H1 (cell line): ENCODE measurements around the gene COMT. TPM values are rescaled to one million over a fixed set of nuclear protein-coding genes. Genes with fewer than 3 reads are reported as not detected.

Experiments used
- CTCF ChIA-PET: fragments of 300-600 bp; sonication (Branson Sonifier 250); formaldehyde crosslinking; loops from one replicate; lab custom pipeline; 2021; ENCODE audit not compliant: partially characterized antibody; lab: Charles Lee
- POLR2A ChIA-PET: fragments of 300-600 bp; sonication (Branson Sonifier 250); formaldehyde crosslinking; loops from one replicate; lab custom pipeline; 2021; ENCODE audit warnings: inconsistent platforms; ENCODE audit not compliant: partially characterized antibody; lab: Charles Lee
- DNase-seq, 2 experiments: peaks; one replicate each; pipeline versions ENCODE4 v3.0.0 to v3.0.0-alpha.2; 2010 to 2022; ENCODE audit warnings: low spot score in 2 of 2, low read depth in 1 of 2, mixed read lengths in 1 of 2
- FAIRE-seq: peaks from 2 replicates; lab custom pipeline; 2011; peaks lifted over from hg19 to GRCh38; lab: Jason Lieb, UNC
- H2AFZ ChIP-seq: 2 replicates; pipeline ENCODE4 v1.8.1; 2012; ENCODE audit warnings: low read length, inconsistent platforms
- H2AK5ac ChIP-seq: 2 replicates; pipeline ENCODE4 v1.6.1; 2013; ENCODE audit warnings: low read depth, low read length
- H2BK120ac ChIP-seq: replicated peaks from 2 replicates; pipeline ENCODE3; 2013; ENCODE audit warnings: low read depth, low read length, inconsistent platforms
- H2BK12ac ChIP-seq: 2 replicates; pipeline ENCODE4 v1.6.1; 2013; ENCODE audit warnings: low read depth, low read length
- H2BK15ac ChIP-seq: 2 replicates; pipeline ENCODE4 v1.6.1; 2013; ENCODE audit warnings: low read length
- H2BK20ac ChIP-seq: 2 replicates; pipeline ENCODE4 v1.6.1; 2013; ENCODE audit warnings: low read length
- H2BK5ac ChIP-seq: 2 replicates; pipeline ENCODE4 v1.6.1; 2013; ENCODE audit warnings: low read depth, low read length
- H3K14ac ChIP-seq: 2 replicates; pipeline ENCODE4 v1.6.1; 2013; ENCODE audit warnings: inconsistent platforms; ENCODE audit not compliant: insufficient read length
- H3K18ac ChIP-seq: 2 replicates; pipeline ENCODE4 v1.6.1; 2013; ENCODE audit warnings: low read length; ENCODE audit errors: extremely low read depth
- H3K23ac ChIP-seq: 2 replicates; pipeline ENCODE4 v1.6.1; 2013; ENCODE audit warnings: inconsistent platforms; ENCODE audit not compliant: insufficient read length
- H3K23me2 ChIP-seq: 2 replicates; pipeline ENCODE4 v1.6.1; 2013; ENCODE audit warnings: low read depth, low read length
- H3K27ac ChIP-seq: 2 replicates; pipeline ENCODE4 v1.6.1; 2011; ENCODE audit warnings: low read depth, low read length, inconsistent platforms
- H3K27me3 ChIP-seq, 4 experiments: replicated peaks in 1 of 4; 1 replicate in 1 of 4; 2 replicates in 3 of 4; pipeline versions ENCODE4 v1.6.1 to v1.8.1; 2011 to 2013; ENCODE audit warnings: low read length in 3 of 4, mild to moderate bottlenecking in 3 of 4, inconsistent platforms in 2 of 4, mixed read lengths in 2 of 4, moderate library complexity in 1 of 4; ENCODE audit not compliant: control insufficient read depth in 3 of 4, insufficient read depth in 3 of 4; ENCODE audit errors: extremely low read depth in 1 of 4
- H3K36me3 ChIP-seq, 4 experiments: 2 replicates each; pipeline versions ENCODE4 v1.6.1 to v1.8.1; 2011 to 2013; ENCODE audit warnings: mild to moderate bottlenecking in 4 of 4, low read length in 3 of 4, moderate library complexity in 2 of 4, control low read depth in 1 of 4, inconsistent platforms in 1 of 4; ENCODE audit not compliant: insufficient read depth in 4 of 4, control insufficient read depth in 2 of 4
- H3K4ac ChIP-seq: replicated peaks from 2 replicates; pipeline ENCODE3; 2013; ENCODE audit warnings: low read length, low read depth, mixed read lengths, inconsistent platforms; ENCODE audit not compliant: insufficient read length
- H3K4me1 ChIP-seq, 4 experiments: replicated peaks in 1 of 4; 1 replicate in 1 of 4; 2 replicates in 3 of 4; pipeline versions ENCODE4 v1.6.1 to v1.8.1; 2011 to 2013; ENCODE audit warnings: low read length in 3 of 4, inconsistent platforms in 2 of 4, mixed read lengths in 1 of 4; ENCODE audit not compliant: insufficient read depth in 4 of 4, control insufficient read depth in 3 of 4
- H3K4me2 ChIP-seq, 2 experiments: 2 replicates each; pipeline versions ENCODE4 v1.6.1 to v1.8.1; 2011 to 2013; ENCODE audit warnings: low read depth in 2 of 2, low read length in 2 of 2, control low read depth in 1 of 2, inconsistent platforms in 1 of 2, mild to moderate bottlenecking in 1 of 2; ENCODE audit not compliant: insufficient read depth in 1 of 2
- H3K4me3 ChIP-seq, 4 experiments: fragments of 200-600, 300-600 bp in 1 of 4; sonication (generic), shearing (Covaris generic), sonication (Bioruptor Twin) in 1 of 4; 2 replicates each; pipeline versions ENCODE4 v1.5.1 to v1.8.1; 2011 to 2016; ENCODE audit warnings: low read length in 4 of 4, low read depth in 3 of 4, control low read depth in 2 of 4, inconsistent platforms in 2 of 4, mild to moderate bottlenecking in 2 of 4, mixed read lengths in 1 of 4, moderate library complexity in 1 of 4; ENCODE audit not compliant: insufficient read depth in 2 of 4; ENCODE audit errors: extremely low read depth in 1 of 4
- H3K56ac ChIP-seq: replicated peaks from 2 replicates; pipeline ENCODE3; 2013; ENCODE audit warnings: low read depth, mild to moderate bottlenecking, mixed read lengths, low read length, inconsistent platforms; ENCODE audit not compliant: insufficient read length
- H3K79me1 ChIP-seq: 2 replicates; pipeline ENCODE4 v1.6.1; 2013; ENCODE audit warnings: low read depth, low read length, control low read depth
- H3K79me2 ChIP-seq, 2 experiments: 2 replicates each; pipeline versions ENCODE4 v1.6.1 to v1.8.1; 2012 to 2013; ENCODE audit warnings: low read length in 2 of 2, mild to moderate bottlenecking in 2 of 2, inconsistent platforms in 1 of 2; ENCODE audit not compliant: insufficient read depth in 2 of 2, control insufficient read depth in 1 of 2
- H3K9ac ChIP-seq, 4 experiments: replicated peaks in 1 of 4; 1 replicate in 1 of 4; 2 replicates in 3 of 4; pipeline versions ENCODE4 v1.6.1 to v1.8.1; 2011 to 2013; ENCODE audit warnings: low read depth in 3 of 4, low read length in 3 of 4, control low read depth in 2 of 4, mild to moderate bottlenecking in 2 of 4, moderate library complexity in 2 of 4, inconsistent platforms in 1 of 4; ENCODE audit errors: extremely low read depth in 1 of 4
- H3K9me3 ChIP-seq, 2 experiments: 2 replicates each; pipeline versions ENCODE4 v1.6.1 to v1.8.1; 2012 to 2013; ENCODE audit warnings: mild to moderate bottlenecking in 2 of 2, moderate library complexity in 2 of 2, control low read depth in 1 of 2, inconsistent platforms in 1 of 2, low read depth in 1 of 2, low read length in 1 of 2, mixed read lengths in 1 of 2; ENCODE audit not compliant: insufficient read depth in 2 of 2
- H4K20me1 ChIP-seq, 2 experiments: replicated peaks in 1 of 2; 2 replicates each; pipeline versions ENCODE3 to v1.8.1; 2011 to 2013; ENCODE audit warnings: inconsistent platforms in 2 of 2, low read length in 2 of 2, mild to moderate bottlenecking in 1 of 2; ENCODE audit not compliant: insufficient read depth in 2 of 2, control insufficient read depth in 1 of 2
- H4K5ac ChIP-seq: 2 replicates; pipeline ENCODE4 v1.6.1; 2013; ENCODE audit warnings: low read length, low read depth, mixed read lengths, inconsistent platforms; ENCODE audit not compliant: insufficient read length
- H4K8ac ChIP-seq: 2 replicates; pipeline ENCODE4 v1.8.0; 2013; ENCODE audit warnings: mild to moderate bottlenecking, moderate library complexity, low read length, inconsistent platforms; ENCODE audit not compliant: insufficient read depth; ENCODE audit errors: extremely low read depth
- H4K91ac ChIP-seq: replicated peaks from 2 replicates; pipeline ENCODE3; 2013; ENCODE audit warnings: low read length, mixed read lengths, inconsistent platforms; ENCODE audit not compliant: insufficient read length
- CHD2 ChIP-seq: IDR thresholded peaks from 2 replicates; pipeline ENCODE4 v1.6.1; 2012; ENCODE audit warnings: low read length, improper control_type of control experiment
- EZH2 ChIP-seq: fragments of 200-600 bp; sonication (generic); IDR thresholded peaks from 2 replicates; pipeline ENCODE4 v1.7.1; 2012; ENCODE audit warnings: low read depth, mild to moderate bottlenecking, moderate library complexity, low read length, inconsistent platforms; ENCODE audit not compliant: severe bottlenecking
- NANOG ChIP-seq: IDR thresholded peaks from 2 replicates; pipeline ENCODE4 v1.6.1; 2011; ENCODE audit warnings: low read length, low read depth, mild to moderate bottlenecking, inconsistent platforms; ENCODE audit not compliant: insufficient read depth, poor library complexity, severe bottlenecking
- SP4 ChIP-seq: IDR thresholded peaks from 2 replicates; pipeline ENCODE4 v1.6.1; 2012; ENCODE audit warnings: low read length, inconsistent platforms
- WGBS, 2 experiments: shearing (Covaris generic) in 1 of 2; methylation state at CpG; one replicate each; pipeline versions ENCODE4 v1.1.6 to v1.1.7; 2013 to 2015; ENCODE audit warnings: low lambda C conversion rate in 2 of 2, mixed read lengths in 2 of 2, inconsistent platforms in 1 of 2, low coverage in 1 of 2, missing lambda C conversion rate in 1 of 2; ENCODE audit not compliant: insufficient replicate concordance in 2 of 2, insufficient coverage in 1 of 2, insufficient read length in 1 of 2; ENCODE audit errors: extremely low coverage in 1 of 2, missing lambda C conversion rate in 1 of 2; 5-methylcytosine and 5-hydroxymethylcytosine counted together
- polyA plus RNA-seq, 7 experiments: library from polyadenylated mRNA; depleted of rRNA in 3 of 7; stranded (reverse) in 5 of 7; unstranded in 2 of 7; fragments of >200 nt in 5 of 7; fragments of 200-250 nt in 2 of 7; gene quantifications; 1 replicate in 5 of 7; 2 replicates in 1 of 7; 4 replicates in 1 of 7; pipeline versions ENCODE4 v1.2.1 to v1.2.3, GENCODE V29; 2011 to 2013; ENCODE audit warnings: missing spikeins in 2 of 7, mixed read lengths in 2 of 7
- total RNA-seq: library from RNA; stranded (reverse); fragmentation: NEBNext Ultra II Directional; extraction: Animal tissue kit (Norgen Biotek cat#: 25700); gene quantifications from 2 replicates; pipeline ENCODE4 v1.2.1, GENCODE V29; 2021

COMT gene
- total and polyA plus RNA-seq, 2 of the 8 experiments (the other 6 are each of a cell fraction or from before 2014, with no cell fraction given) = 15.2 to 33.7 TPM

- H3K79me1 ChIP-seq = no peaks in the 10 kb centered on the region; the same call in 1 of the 2 replicates
- FAIRE-seq (no peak), DNase-seq (no peak)
- TF ChIP-seq SP4 (no peak), EZH2 (no peak), CHD2 (no peak), NANOG (no peak)
- H2BK20ac ChIP-seq = no peak overlapping the region
- H3K4ac ChIP-seq = no peak overlapping the region
- no peaks in the 10 kb centered on the region for H3K79me2 ChIP-seq
- no peak overlapping the region for H3K14ac ChIP-seq
- ChIA-PET POLR2A (interaction anchor here (1.7 kb wide), 1 partner anchor 23 kb away, joined by 6 read pairs; no protein-coding TSS in a partner anchor), CTCF (interaction anchor here (0.5 to 10.7 kb wide), 4 partner anchors 15 to 279 kb away, joined by 3 to 369 read pairs (median 4); no protein-coding TSS in a partner anchor)
- no peak overlapping the region for H3K56ac ChIP-seq
- WGBS, 2 experiments = 94% methylated on average over 8 of the region's 8 CpGs; no CpG with 5 or more reads in 1 of the 2 experiments
- no peak overlapping the region for H3K4me2 ChIP-seq
- H2AFZ ChIP-seq = no peak overlapping the region
- H3K9ac ChIP-seq = no peak overlapping the region
- H2BK120ac ChIP-seq = no peak overlapping the region
- no peak overlapping the region for H3K18ac ChIP-seq
- H3K23ac ChIP-seq = no peak overlapping the region
- no peak overlapping the region for H4K8ac ChIP-seq
- H2BK15ac ChIP-seq = no peak overlapping the region
- H3K36me3 ChIP-seq = no peaks in the 10 kb centered on the region
- H3K4me1 ChIP-seq = peaks cover 0 to 2% (median 0%) of the 10 kb centered on the region in 4 experiments; a peak in 2 of 7 replicates
- no peaks in the 10 kb centered on the region for H3K9me3 ChIP-seq
- no peak overlapping the region for H4K91ac ChIP-seq
- no peaks in the 10 kb centered on the region for H3K27me3 ChIP-seq
- peaks cover 4 to 6% of the 10 kb centered on the region in 2 experiments for H4K20me1 ChIP-seq
- H3K4me3 ChIP-seq = no peak overlapping the region
- no peak overlapping the region for H4K5ac ChIP-seq
- H2BK12ac ChIP-seq = no peak overlapping the region
- H3K23me2 ChIP-seq = peaks cover 2% of the 10 kb centered on the region; the same call in 1 of the 2 replicates
- no peak overlapping the region for H2AK5ac ChIP-seq
- no peak overlapping the region for H3K27ac ChIP-seq
- no peak overlapping the region for H2BK5ac ChIP-seq
Measured at GRCh38 chr22:20009582-20010306, 68.2 kb downstream of the COMT start.
